Endothelial cell of umbilical vein (primary cell): Measurements from ENCODE around the gene CUL5. TPM values are rescaled to one million over a fixed set of nuclear protein-coding genes. Genes with fewer than 3 reads are reported as not detected.

Source experiments
- BruUV-seq: library from RNA; stranded (reverse); fragments of 400-500 nt; replicated peaks from 2 replicates; lab custom pipeline; 2021; lab: Mats Ljungman, UMichigan
- CTCF ChIA-PET: fragments of 300-600, 350-600 bp; sonication (Branson Sonifier 250); formaldehyde crosslinking; loops from one replicate; lab custom pipeline; 2021; ENCODE audit warnings: antibody characterized with exemption, inconsistent platforms; lab: Charles Lee
- POLR2A ChIA-PET: fragments of 300-600, 350-600 bp; sonication (Branson Sonifier 250); formaldehyde crosslinking; loops from one replicate; lab custom pipeline; 2021; ENCODE audit warnings: antibody characterized with exemption, inconsistent platforms; lab: Charles Lee
- DNase-seq: peaks from one replicate; pipeline ENCODE4 v3.0.0-alpha.2; 2011; ENCODE audit warnings: low read depth, low spot score
- FAIRE-seq: peaks from 2 replicates; lab custom pipeline; 2011; peaks lifted over from hg19 to GRCh38; lab: Jason Lieb, UNC
- H2AFZ ChIP-seq: 2 replicates; pipeline ENCODE4 v1.6.0; 2012; ENCODE audit warnings: low read depth, low read length, control low read depth, inconsistent platforms
- H3K27ac ChIP-seq: 2 replicates; pipeline ENCODE4 v1.5.1; 2011; ENCODE audit warnings: low read depth, mild to moderate bottlenecking, control low read depth, low read length, moderate library complexity; ENCODE audit not compliant: insufficient read depth
- H3K27me3 ChIP-seq, 2 experiments: 2 replicates each; pipeline versions ENCODE4 v1.6.0 to v1.6.1; 2011; ENCODE audit warnings: low read length in 2 of 2, mixed read lengths in 1 of 2; ENCODE audit not compliant: control insufficient read depth in 2 of 2, insufficient read depth in 2 of 2
- H3K36me3 ChIP-seq, 2 experiments: 2 replicates in 1 of 2; 3 replicates in 1 of 2; pipeline ENCODE4 v1.5.1; 2011; ENCODE audit warnings: low read length in 2 of 2, mild to moderate bottlenecking in 1 of 2, moderate library complexity in 1 of 2; ENCODE audit not compliant: control insufficient read depth in 2 of 2, insufficient read depth in 2 of 2; ENCODE audit errors: extremely low read depth in 1 of 2
- H3K4me1 ChIP-seq: 3 replicates; pipeline ENCODE4 v1.5.1; 2011; ENCODE audit warnings: mild to moderate bottlenecking, low read length; ENCODE audit not compliant: control insufficient read depth, insufficient read depth; ENCODE audit errors: extremely low read depth
- H3K4me2 ChIP-seq: 2 replicates; pipeline ENCODE4 v1.6.1; 2011; ENCODE audit warnings: low read length, control low read depth, mixed read lengths; ENCODE audit not compliant: insufficient read depth
- H3K4me3 ChIP-seq, 3 experiments: fragments of 200-600 bp in 1 of 3; sonication (generic), shearing (Covaris generic) in 1 of 3; replicated peaks in 1 of 3; 2 replicates each; pipeline ENCODE4 v1.5.1; 2011 to 2016; ENCODE audit warnings: control low read depth in 3 of 3, low read length in 3 of 3, mild to moderate bottlenecking in 2 of 3, inconsistent platforms in 1 of 3, low read depth in 1 of 3, moderate library complexity in 1 of 3; ENCODE audit not compliant: insufficient read depth in 1 of 3
- H3K79me2 ChIP-seq: 2 replicates; pipeline ENCODE4 v1.6.0; 2012; ENCODE audit warnings: low read length, inconsistent platforms; ENCODE audit not compliant: control insufficient read depth, insufficient read depth
- H3K9ac ChIP-seq: replicated peaks from 2 replicates; pipeline ENCODE3; 2011; ENCODE audit warnings: low read length, control low read depth; ENCODE audit not compliant: insufficient read depth; ENCODE audit errors: extremely low read depth
- H3K9me1 ChIP-seq: replicated peaks from 3 replicates; pipeline ENCODE4 v1.6.0; 2011; ENCODE audit warnings: mild to moderate bottlenecking, low read length; ENCODE audit not compliant: control insufficient read depth, insufficient read depth; ENCODE audit errors: extremely low read depth
- H3K9me3 ChIP-seq: replicated peaks from 2 replicates; pipeline ENCODE4 v1.5.1; 2012; ENCODE audit warnings: low read length, inconsistent platforms; ENCODE audit not compliant: control insufficient read depth, insufficient read depth
- H4K20me1 ChIP-seq: replicated peaks from 2 replicates; pipeline ENCODE3; 2011; ENCODE audit warnings: mild to moderate bottlenecking, low read length; ENCODE audit not compliant: control insufficient read depth, insufficient read depth; ENCODE audit errors: extremely low read depth
- CTCF ChIP-seq, 2 donors: IDR thresholded peaks; 1 replicate in 1 of 2; 2 replicates in 1 of 2; pipeline ENCODE4 v1.5.1; 2011; ENCODE audit warnings: low read length in 2 of 2, mild to moderate bottlenecking in 2 of 2, moderate library complexity in 2 of 2, control low read depth in 1 of 2, inconsistent platforms in 1 of 2, low read depth in 1 of 2; ENCODE audit not compliant: insufficient read depth in 1 of 2; ENCODE audit errors: extremely low read depth in 1 of 2
- EZH2 ChIP-seq: IDR thresholded peaks from 2 replicates; pipeline ENCODE4 v1.6.1; 2012; ENCODE audit warnings: borderline replicate concordance, low read depth, mild to moderate bottlenecking, moderate library complexity, low read length, inconsistent platforms; ENCODE audit not compliant: severe bottlenecking
- FOS ChIP-seq: IDR thresholded peaks from 2 replicates; pipeline ENCODE4 v1.6.1; 2011; ENCODE audit warnings: mild to moderate bottlenecking, low read length, moderate library complexity, borderline replicate concordance; ENCODE audit not compliant: insufficient read depth
- GATA2 ChIP-seq: IDR thresholded peaks from 2 replicates; pipeline ENCODE4 v1.7.0; 2011; ENCODE audit warnings: low read depth, mild to moderate bottlenecking, moderate library complexity, mixed read lengths, low read length; ENCODE audit not compliant: insufficient read length, insufficient read depth
- JUN ChIP-seq: IDR thresholded peaks from 2 replicates; pipeline ENCODE4 v1.6.1; 2011; ENCODE audit warnings: borderline replicate concordance, low read depth; ENCODE audit not compliant: insufficient read length, insufficient read depth
- MAX ChIP-seq: IDR thresholded peaks from 2 replicates; pipeline ENCODE4 v1.6.1; 2011; ENCODE audit not compliant: insufficient read depth, insufficient read length
- MYC ChIP-seq: IDR thresholded peaks from one replicate; pipeline ENCODE4 v1.6.1; 2011; ENCODE audit warnings: mild to moderate bottlenecking, low read depth, low read length
- POLR2A ChIP-seq: IDR thresholded peaks from 2 replicates; pipeline ENCODE4 v1.6.1; 2012; ENCODE audit warnings: low read depth, mild to moderate bottlenecking, control low read depth, low read length
- POLR2AphosphoS5 ChIP-seq: IDR thresholded peaks from 2 replicates; pipeline ENCODE4 v1.6.1; 2012; ENCODE audit warnings: low read depth, mild to moderate bottlenecking, control low read depth, low read length, moderate library complexity; ENCODE audit not compliant: insufficient read depth
- dilution Hi-C: fragments of 300-500 bp; cut with MboI; formaldehyde crosslinking; loops from one replicate; pipeline ENCODE4 v1.15.0; 2019; ENCODE audit warnings: low sequenced_read_pairs; ENCODE audit not compliant: extremely low pct_ligation_motif_present
- intact Hi-C: fragments of 100-400 bp; cut with micrococcal nuclease; formaldehyde crosslinking; loops from one replicate; pipeline ENCODE4 v1.10.0; 2022
- polyA plus RNA-seq, 4 experiments: library from polyadenylated mRNA; depleted of rRNA in 3 of 4; stranded (reverse) in 3 of 4; unstranded in 1 of 4; fragments of >200 nt; gene quantifications; 2 replicates each; pipeline versions ENCODE4 v1.2.1 to v1.2.3, GENCODE V29; 2011 to 2012; ENCODE audit warnings: missing spikeins in 1 of 4
- total RNA-seq: library from RNA; stranded (reverse); gene quantifications from 2 replicates; pipeline ENCODE4 v1.2.3, GENCODE V29; 2021

Gene CUL5
- total and polyA plus RNA-seq, 2 donors (not counting 3 experiments of a cell fraction or from before 2014, with no cell fraction given), result 9.9 to 36.6 TPM

GRCh38 chr11:108125096-108125495, 116.4 kb downstream of the CUL5 start:
- ChIA-PET POLR2A (no interaction called here), CTCF (no interaction called here)
- intact Hi-C loops, result no loop called here
- Histone ChIP-seq H3K27me3 (no peaks in the 10 kb centered on the region), H3K27ac (no peak overlapping the region), H3K36me3 (no peaks in the 10 kb centered on the region), H3K4me2 (no peak overlapping the region), H4K20me1 (no peaks in the 10 kb centered on the region), H2AFZ (no peak overlapping the region), H3K4me1 (peaks cover 16% of the 10 kb centered on the region), H3K4me3 (no peak overlapping the region), H3K9ac (no peak overlapping the region), H3K79me2 (peaks cover 48% of the 10 kb centered on the region), H3K9me1 (no peaks in the 10 kb centered on the region), H3K9me3 (no peaks in the 10 kb centered on the region)
- TF ChIP-seq POLR2A (no peak), EZH2 (no peak), POLR2AphosphoS5 (no peak), MYC (no peak), CTCF (IDR thresholded peaks at IDR 0.05; ENCODE audit: extremely low read depth in 1 of 2, insufficient read depth in 1 of 2, low read depth in 1 of 2, low read length in 2 of 2) (no peak), MAX (no peak)
- dilution Hi-C loops, result no loop called here
- no peak for FAIRE-seq
- no peak for DNase-seq
- BruUV-seq, result no TSS peak

GRCh38 chr11:108128772-108129171, 120.1 kb downstream of the CUL5 start:
- BruUV-seq, result no TSS peak
- intact Hi-C loops, result no loop called here
- Histone ChIP-seq H3K4me3 (no peak overlapping the region), H2AFZ (no peak overlapping the region), H3K9ac (no peak overlapping the region), H3K27me3 (no peaks in the 10 kb centered on the region), H3K4me1 (peaks cover 4% of the 10 kb centered on the region), H3K9me1 (no peaks in the 10 kb centered on the region), H3K27ac (no peak overlapping the region), H3K9me3 (no peaks in the 10 kb centered on the region), H3K36me3 (no peaks in the 10 kb centered on the region), H4K20me1 (no peaks in the 10 kb centered on the region), H3K79me2 (peaks cover 34% of the 10 kb centered on the region), H3K4me2 (no peak overlapping the region)
- POLR2A ChIA-PET, result no interaction called here
- dilution Hi-C loops, result no loop called here
- TF ChIP-seq CTCF (IDR thresholded peaks at IDR 0.05; ENCODE audit: extremely low read depth in 1 of 2, insufficient read depth in 1 of 2, low read depth in 1 of 2, low read length in 2 of 2) (no peak), GATA2 (no peak), MYC (no peak), JUN (no peak), FOS (no peak), POLR2A (no peak), MAX (no peak), EZH2 (no peak), POLR2AphosphoS5 (no peak)
- no peak for DNase-seq
- CTCF ChIA-PET, result interaction anchor here (0.5 to 1.4 kb wide), 3 partner anchors 11 to 15 kb away, joined by 3 read pairs; no protein-coding TSS in a partner anchor
- FAIRE-seq, result no peak
